Neuronal stem cell (in vitro differentiated cells): ENCODE results near the gene SMIM44.

Source experiments
- DNase-seq: peaks from one replicate; pipeline ENCODE4 v3.0.0-alpha.2; 2013; ENCODE audit warnings: low spot score
- H2AFZ ChIP-seq: one replicate; pipeline ENCODE4 v1.6.1; 2013; ENCODE audit warnings: mild to moderate bottlenecking, low read length, inconsistent platforms
- H2AK5ac ChIP-seq: 2 replicates; pipeline ENCODE4 v1.6.1; 2013; ENCODE audit warnings: low read depth, mild to moderate bottlenecking, inconsistent platforms, low read length, moderate library complexity, mixed read lengths
- H2BK120ac ChIP-seq: 2 replicates; pipeline ENCODE4 v1.6.1; 2013; ENCODE audit warnings: low read depth, mild to moderate bottlenecking, inconsistent platforms, low read length, moderate library complexity, mixed read lengths
- H2BK12ac ChIP-seq: one replicate; pipeline ENCODE4 v1.6.1; 2013; ENCODE audit warnings: low read length, inconsistent platforms
- H2BK15ac ChIP-seq: 2 replicates; pipeline ENCODE4 v1.6.1; 2013; ENCODE audit warnings: mild to moderate bottlenecking, low read length, inconsistent platforms, mixed read lengths
- H2BK5ac ChIP-seq: one replicate; pipeline ENCODE4 v1.6.1; 2013; ENCODE audit warnings: inconsistent platforms, mild to moderate bottlenecking, low read length, moderate library complexity
- H3K14ac ChIP-seq: one replicate; pipeline ENCODE4 v1.6.1; 2013; ENCODE audit warnings: low read length, inconsistent platforms
- H3K18ac ChIP-seq: 2 replicates; pipeline ENCODE4 v1.6.1; 2013; ENCODE audit warnings: low read length, inconsistent platforms
- H3K23ac ChIP-seq: 2 replicates; pipeline ENCODE4 v1.6.1; 2013; ENCODE audit warnings: low read depth, mild to moderate bottlenecking, mixed read lengths, low read length, inconsistent platforms; ENCODE audit not compliant: poor library complexity
- H3K27ac ChIP-seq: replicated peaks from 3 replicates; pipeline ENCODE4 v1.5.1; 2013; ENCODE audit warnings: low read length, inconsistent platforms
- H3K27me3 ChIP-seq, 3 experiments: 2 replicates each; pipeline ENCODE4 v1.6.1; 2013; ENCODE audit warnings: low read length in 3 of 3, mild to moderate bottlenecking in 2 of 3, inconsistent platforms in 1 of 3, low read depth in 1 of 3, mixed read lengths in 1 of 3, moderate library complexity in 1 of 3; ENCODE audit not compliant: control insufficient read depth in 3 of 3, insufficient read depth in 3 of 3
- H3K36me3 ChIP-seq, 2 donors: replicated peaks in 1 of 2; 2 replicates each; pipeline ENCODE4 v1.6.1; 2013; ENCODE audit warnings: low read length in 2 of 2; ENCODE audit not compliant: control insufficient read depth in 2 of 2, insufficient read depth in 2 of 2
- H3K4ac ChIP-seq: 2 replicates; pipeline ENCODE4 v1.6.1; 2013; ENCODE audit warnings: inconsistent platforms, mild to moderate bottlenecking, low read length, moderate library complexity
- H3K4me1 ChIP-seq, 2 donors: 1 replicate in 1 of 2; 2 replicates in 1 of 2; pipeline ENCODE4 v1.6.1; 2013; ENCODE audit warnings: low read length in 2 of 2, low read depth in 1 of 2; ENCODE audit not compliant: control insufficient read depth in 2 of 2, insufficient read depth in 1 of 2
- H3K4me2 ChIP-seq: one replicate; pipeline ENCODE4 v1.6.1; 2013; ENCODE audit warnings: mild to moderate bottlenecking, low read length, inconsistent platforms; ENCODE audit not compliant: insufficient read depth, poor library complexity, severe bottlenecking
- H3K4me3 ChIP-seq, 2 donors: 2 replicates each; pipeline ENCODE4 v1.5.1; 2013; ENCODE audit warnings: low read length in 2 of 2, mild to moderate bottlenecking in 2 of 2, inconsistent platforms in 1 of 2, moderate library complexity in 1 of 2
- H3K79me1 ChIP-seq: one replicate; pipeline ENCODE4 v1.6.1; 2013; ENCODE audit warnings: low read depth, mild to moderate bottlenecking, inconsistent platforms, low read length, moderate library complexity
- H3K9ac ChIP-seq: one replicate; pipeline ENCODE4 v1.6.1; 2013; ENCODE audit warnings: mild to moderate bottlenecking, low read depth, low read length, inconsistent platforms; ENCODE audit not compliant: poor library complexity
- H3K9me3 ChIP-seq, 2 donors: replicated peaks in 1 of 2; 2 replicates each; pipeline versions ENCODE3 to v1.6.1; 2013; ENCODE audit warnings: low read length in 2 of 2, mild to moderate bottlenecking in 2 of 2, inconsistent platforms in 1 of 2, low read depth in 1 of 2, mixed read lengths in 1 of 2, moderate library complexity in 1 of 2; ENCODE audit not compliant: control insufficient read depth in 2 of 2, insufficient read depth in 1 of 2
- H4K8ac ChIP-seq: one replicate; pipeline ENCODE4 v1.6.1; 2013; ENCODE audit warnings: low read depth, mild to moderate bottlenecking, inconsistent platforms, low read length, moderate library complexity
- H4K91ac ChIP-seq: one replicate; pipeline ENCODE4 v1.6.1; 2013; ENCODE audit warnings: low read length, low read depth, mild to moderate bottlenecking, inconsistent platforms; ENCODE audit not compliant: poor library complexity
- WGBS, 2 donors: extraction: QIAGEN DNeasy Blood & Tissue Kit; methylation state at CpG; one replicate each; pipeline ENCODE4 v1.1.7; 2013; ENCODE audit warnings: missing lambda C conversion rate in 2 of 2, mixed read lengths in 1 of 2; ENCODE audit not compliant: insufficient read length in 2 of 2, insufficient replicate concordance in 1 of 2; ENCODE audit errors: extremely low coverage in 2 of 2; 5-methylcytosine and 5-hydroxymethylcytosine counted together

The SMIM44 gene

GRCh38 chr19:3434630-3435553 lies 48.3 kb downstream of the SMIM44 start:
- no peaks in the 10 kb centered on the region for H3K36me3 ChIP-seq
- H4K91ac ChIP-seq = peak overlapping the region; percentile 83
- H3K79me1 ChIP-seq = peaks cover 2% of the 10 kb centered on the region
- peak; percentile 94 for DNase-seq
- peak overlapping the region; percentile 96 for H3K9ac ChIP-seq
- H3K9me3 ChIP-seq = peaks cover 3 to 4% of the 10 kb centered on the region in 2 donors
- H3K23ac ChIP-seq = peak overlapping the region; percentile 70
- peak overlapping the region; percentile 95 for H3K4ac ChIP-seq
- H3K4me2 ChIP-seq = peak overlapping the region; percentile 97
- peak overlapping the region; percentile 90 for H3K27ac ChIP-seq
- H2AK5ac ChIP-seq = peak overlapping the region; percentile 95
- peak overlapping the region; percentile 96 for H2AFZ ChIP-seq
- H3K27me3 ChIP-seq = no peaks in the 10 kb centered on the region
- H3K4me3 ChIP-seq = peak overlapping the region; percentile 70 to 98
- peak overlapping the region; percentile 89 for H2BK15ac ChIP-seq
- WGBS, 2 donors = no CpG with 5 or more reads among the region's 67 CpGs
- peak overlapping the region; percentile 100 for H3K18ac ChIP-seq
- H3K14ac ChIP-seq = peak overlapping the region; percentile 95
- peak overlapping the region; percentile 69 for H2BK120ac ChIP-seq
- H4K8ac ChIP-seq = peak overlapping the region; percentile 96
- H2BK12ac ChIP-seq = peak overlapping the region; percentile 73
- H3K4me1 ChIP-seq = peaks cover 3 to 5% of the 10 kb centered on the region in 2 donors
- peak overlapping the region; percentile 75 for H2BK5ac ChIP-seq

- Histone ChIP-seq H3K36me3 (no peaks in the 10 kb centered on the region), H3K27ac (no peak overlapping the region)
Observed at GRCh38 chr19:3433805-3434540, 49.3 kb downstream of the SMIM44 start.

DNA sequence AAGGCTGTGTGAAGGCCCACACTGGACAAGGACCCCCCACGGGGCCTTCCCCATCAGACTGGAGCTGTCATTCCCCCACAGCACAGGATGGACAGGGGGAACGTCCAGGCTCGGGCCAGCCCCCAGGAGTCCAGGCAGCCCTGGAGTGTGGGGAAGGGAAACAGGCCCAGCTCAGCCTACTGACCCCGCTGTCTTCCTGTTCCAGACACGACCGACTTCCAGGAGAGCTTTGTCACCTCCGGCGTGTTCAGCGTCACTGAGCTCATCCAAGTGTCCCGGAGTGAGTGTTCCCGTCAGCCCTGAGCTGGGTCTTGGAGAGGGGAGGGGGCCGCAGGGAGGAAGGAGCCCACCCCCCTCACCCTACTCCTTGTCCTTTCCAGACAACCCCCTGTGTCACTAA lies 49.9 kb downstream of the SMIM44 start:
- H3K14ac ChIP-seq = no peak overlapping the region
- H3K27ac ChIP-seq = no peak overlapping the region
- H3K18ac ChIP-seq = no peak overlapping the region
- no peaks in the 10 kb centered on the region for H3K27me3 ChIP-seq
- H4K8ac ChIP-seq = no peak overlapping the region
- H3K23ac ChIP-seq = no peak overlapping the region
- no peak for DNase-seq
- H3K4me3 ChIP-seq = no peak overlapping the region
- no peaks in the 10 kb centered on the region for H3K36me3 ChIP-seq
- no CpG with 5 or more reads among the region's 12 CpGs for WGBS, 2 donors
- peak overlapping the region; percentile 99 for H2AK5ac ChIP-seq
- H2BK5ac ChIP-seq = no peak overlapping the region
- H2BK15ac ChIP-seq = no peak overlapping the region
- H3K4ac ChIP-seq = peak overlapping the region; percentile 66
- peaks cover 5 to 6% of the 10 kb centered on the region in 2 donors for H3K4me1 ChIP-seq
- peak overlapping the region; percentile 94 for H2BK12ac ChIP-seq
- peaks cover 2% of the 10 kb centered on the region for H3K79me1 ChIP-seq
- H4K91ac ChIP-seq = no peak overlapping the region
- H3K9me3 ChIP-seq = peaks cover 3 to 4% of the 10 kb centered on the region in 2 donors
- no peak overlapping the region for H3K9ac ChIP-seq
- H2BK120ac ChIP-seq = no peak overlapping the region
- H2AFZ ChIP-seq = peak overlapping the region; percentile 50
- H3K4me2 ChIP-seq = no peak overlapping the region

More at GRCh38 chr19:3433805-3434540, 49.3 kb downstream of the SMIM44 start:
- Histone ChIP-seq H3K27me3 (no peaks in the 10 kb centered on the region), H3K9ac (peak overlapping the region; percentile 70), H2AFZ (peak overlapping the region; percentile 96), H2BK12ac (no peak overlapping the region), H3K14ac (peak overlapping the region; percentile 75), H2BK120ac (no peak overlapping the region), H3K4me3 (peak overlapping the region; percentile 70 to 98), H3K4me1 (peaks cover 3 to 5% of the 10 kb centered on the region in 2 donors), H3K23ac (peak overlapping the region; percentile 70), H3K4me2 (peak overlapping the region; percentile 97), H3K4ac (peak overlapping the region; percentile 95), H3K18ac (no peak overlapping the region), H2BK15ac (peak overlapping the region; percentile 89), H2BK5ac (peak overlapping the region; percentile 75), H2AK5ac (peak overlapping the region; percentile 95), H4K8ac (peak overlapping the region; percentile 96), H3K9me3 (peaks cover 3 to 4% of the 10 kb centered on the region in 2 donors), H3K79me1 (peaks cover 2% of the 10 kb centered on the region), H4K91ac (peak overlapping the region; percentile 30)
- no CpG with 5 or more reads among the region's 11 CpGs for WGBS, 2 donors
- no peak for DNase-seq
